Sigmoid colon (tissue), 7 donors: Measurements from ENCODE around the gene MANEA. TPM values are rescaled to one million over a fixed set of nuclear protein-coding genes. Genes with fewer than 3 reads are reported as not detected.

ENCODE experiments used
- DNase-seq: peaks from one replicate; pipeline ENCODE4 v3.0.0-alpha.2; 2019
- H3K27ac ChIP-seq, 4 donors: fragments of 200-600 bp; sonication (generic); one replicate each; pipeline ENCODE4 v1.5.1; 2016 to 2019; ENCODE audit warnings: mild to moderate bottlenecking in 1 of 4
- H3K27me3 ChIP-seq, 3 donors: fragments of 200-600 bp; sonication (generic); one replicate each; pipeline ENCODE4 v1.5.1; 2019; ENCODE audit warnings: mild to moderate bottlenecking in 1 of 3
- H3K36me3 ChIP-seq, 4 donors: fragments of 200-600 bp; sonication (generic); one replicate each; pipeline ENCODE4 v1.5.1; 2016 to 2019
- H3K4me1 ChIP-seq, 4 donors: fragments of 200-600 bp; sonication (generic); one replicate each; pipeline ENCODE4 v1.5.1; 2017 to 2019
- H3K4me3 ChIP-seq, 4 donors: fragments of 200-600 bp; sonication (generic); one replicate each; pipeline ENCODE4 v1.5.1; 2017 to 2019; ENCODE audit warnings: mild to moderate bottlenecking in 2 of 4, moderate library complexity in 1 of 4
- H3K9me3 ChIP-seq, 4 donors: fragments of 200-600 bp in 3 of 4; sonication (generic) in 3 of 4; one replicate each; pipeline versions ENCODE4 v1.5.1 to v1.6.1; 2013 to 2019
- EP300 ChIP-seq, 4 donors: sonication (generic); formaldehyde crosslinking; IDR thresholded peaks; one replicate each; pipeline ENCODE4 v1.6.1; 2017; ENCODE audit warnings: antibody characterized with exemption in 4 of 4
- POLR2A ChIP-seq, 2 donors: fragments of 450-650 bp; IDR thresholded peaks; one replicate each; pipeline ENCODE4 v1.6.1; 2016; ENCODE audit warnings: antibody characterized with exemption in 2 of 2, mild to moderate bottlenecking in 2 of 2, moderate library complexity in 2 of 2
- POLR2AphosphoS5 ChIP-seq, 4 donors: sonication (generic); formaldehyde crosslinking; IDR thresholded peaks; one replicate each; pipeline ENCODE4 v1.6.1; 2017; ENCODE audit warnings: antibody characterized with exemption in 4 of 4
- WGBS, 2 donors: extraction: QIAGEN DNeasy Blood & Tissue Kit; methylation state at CpG; one replicate each; pipeline ENCODE4 v1.1.7; 2013; 5-methylcytosine and 5-hydroxymethylcytosine counted together
- intact Hi-C: fragments of 100-400 bp; cut with DNase I; formaldehyde crosslinking; loops from one replicate; pipeline ENCODE4 v1.15.1; 2023
- polyA plus RNA-seq, 3 donors: library from polyadenylated mRNA; stranded (reverse); fragments of 200-250 nt; gene quantifications; one replicate each; pipeline ENCODE4 v1.2.3, GENCODE V29; 2013
- total RNA-seq, 4 donors: library from RNA; depleted of rRNA; stranded (reverse); fragments of >200 nt; gene quantifications; one replicate each; pipeline ENCODE4 v1.1.0, GENCODE V29; 2016
- TF ChIP-seq, protein P1 (sequence below), 4 experiments: fragments of 450-650 bp in 3 of 4; fragments of 200-600 bp in 1 of 4; IDR thresholded peaks; one replicate each; pipeline ENCODE4 v1.5.1; 2016 to 2019; ENCODE audit warnings: antibody characterized with exemption in 4 of 4, mild to moderate bottlenecking in 3 of 4, moderate library complexity in 2 of 4
- donor health status: healthy with polysubstance abuse.
- donor health status: Bipolar disorder and iron deficiency.
- donor health status: healthy.

Gene MANEA
- total and polyA plus RNA-seq, 7 donors = 0.60 to 11.8 (median 4.2) TPM

GRCh38 chr6:95614094-95614493 is 36.8 kb downstream of the MANEA start:
- Histone ChIP-seq H3K27me3 (no peaks in the 10 kb centered on the region), H3K4me1 (no peaks in the 10 kb centered on the region), H3K9me3 (no peaks in the 10 kb centered on the region), H3K4me3 (no peak overlapping the region), H3K27ac (no peak overlapping the region), H3K36me3 (no peaks in the 10 kb centered on the region)
- no peak for DNase-seq
- WGBS, 2 donors = 80 to 92% methylated on average over 3 of the region's 3 CpGs
- intact Hi-C loops = no loop called here
- no peak for TF ChIP-seq POLR2A (IDR thresholded peaks at IDR 0.05)
- TF ChIP-seq, protein P1, sequence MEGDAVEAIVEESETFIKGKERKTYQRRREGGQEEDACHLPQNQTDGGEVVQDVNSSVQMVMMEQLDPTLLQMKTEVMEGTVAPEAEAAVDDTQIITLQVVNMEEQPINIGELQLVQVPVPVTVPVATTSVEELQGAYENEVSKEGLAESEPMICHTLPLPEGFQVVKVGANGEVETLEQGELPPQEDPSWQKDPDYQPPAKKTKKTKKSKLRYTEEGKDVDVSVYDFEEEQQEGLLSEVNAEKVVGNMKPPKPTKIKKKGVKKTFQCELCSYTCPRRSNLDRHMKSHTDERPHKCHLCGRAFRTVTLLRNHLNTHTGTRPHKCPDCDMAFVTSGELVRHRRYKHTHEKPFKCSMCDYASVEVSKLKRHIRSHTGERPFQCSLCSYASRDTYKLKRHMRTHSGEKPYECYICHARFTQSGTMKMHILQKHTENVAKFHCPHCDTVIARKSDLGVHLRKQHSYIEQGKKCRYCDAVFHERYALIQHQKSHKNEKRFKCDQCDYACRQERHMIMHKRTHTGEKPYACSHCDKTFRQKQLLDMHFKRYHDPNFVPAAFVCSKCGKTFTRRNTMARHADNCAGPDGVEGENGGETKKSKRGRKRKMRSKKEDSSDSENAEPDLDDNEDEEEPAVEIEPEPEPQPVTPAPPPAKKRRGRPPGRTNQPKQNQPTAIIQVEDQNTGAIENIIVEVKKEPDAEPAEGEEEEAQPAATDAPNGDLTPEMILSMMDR (IDR thresholded peaks at IDR 0.05) = no peak
- TF ChIP-seq POLR2AphosphoS5 (IDR thresholded peaks at IDR 0.05) = no peak
- no peak for TF ChIP-seq EP300 (IDR thresholded peaks at IDR 0.05)

- Histone ChIP-seq H3K9me3 (no peaks in the 10 kb centered on the region), H3K4me1 (no peaks in the 10 kb centered on the region), H3K27me3 (no peaks in the 10 kb centered on the region), H3K4me3 (no peak overlapping the region), H3K36me3 (no peaks in the 10 kb centered on the region), H3K27ac (no peak overlapping the region)
- 81 to 82% methylated on average over 2 of the region's 2 CpGs for WGBS, 2 donors
- intact Hi-C loops = no loop called here
- TF ChIP-seq POLR2AphosphoS5 (IDR thresholded peaks at IDR 0.05) (no peak), EP300 (IDR thresholded peaks at IDR 0.05) (no peak), POLR2A (IDR thresholded peaks at IDR 0.05) (no peak)
- TF ChIP-seq, protein P1 (IDR thresholded peaks at IDR 0.05) = no peak
- no peak for DNase-seq
Measured at GRCh38 chr6:95629551-95629950, 52.2 kb downstream of the MANEA start.

DNA sequence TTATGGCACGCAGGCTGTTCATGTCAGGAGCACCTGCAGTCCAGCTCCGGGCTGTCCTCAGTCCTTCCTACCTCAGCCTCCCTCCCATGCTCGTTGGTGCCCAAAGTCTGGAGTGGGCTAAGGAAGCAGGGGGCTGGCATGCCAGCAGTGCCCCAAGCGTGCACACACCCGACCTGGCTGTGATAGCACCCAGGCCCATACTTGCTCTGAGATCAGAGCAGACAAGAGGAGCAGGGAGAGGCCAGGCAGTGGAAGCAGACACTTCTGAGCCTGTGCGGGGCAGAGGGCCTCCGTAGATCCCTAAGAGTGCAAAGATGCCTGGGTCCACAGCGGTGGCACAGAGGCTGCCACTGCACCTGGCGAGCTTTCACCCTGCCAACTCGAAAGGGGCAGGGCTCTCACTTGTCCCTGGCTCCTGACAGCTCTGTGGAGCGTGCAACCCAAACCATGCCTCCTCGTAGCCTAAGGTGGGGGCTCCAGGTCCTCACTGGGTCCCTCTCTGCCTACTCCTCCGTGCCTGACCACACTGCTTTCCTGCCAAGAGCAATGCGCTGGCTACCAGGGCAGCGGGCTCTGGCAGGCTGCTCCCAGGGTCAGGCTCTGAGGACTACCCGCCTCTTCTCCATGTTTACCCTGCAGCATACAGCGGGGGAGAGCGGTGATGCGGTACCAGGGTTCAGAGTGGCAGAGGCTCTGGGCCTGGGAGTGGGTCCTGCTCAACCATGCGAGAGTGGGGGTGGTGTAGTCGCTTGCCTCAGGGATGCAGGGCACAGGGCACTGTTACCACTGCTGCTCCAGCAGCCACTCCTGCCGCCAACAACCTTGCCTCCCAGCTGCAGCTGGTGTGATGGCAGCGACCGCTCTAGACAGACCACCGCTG is 59.5 kb downstream of the MANEA start:
- WGBS, 2 donors = 86 to 89% methylated on average over 25 of the region's 25 CpGs
- intact Hi-C loops = no loop called here
- no peak for DNase-seq

GRCh38 chr6:95648636-95649035 is 71.3 kb downstream of the MANEA start:
- TF ChIP-seq, protein P1 (IDR thresholded peaks at IDR 0.05) = no peak
- TF ChIP-seq POLR2A (IDR thresholded peaks at IDR 0.05) (no peak), EP300 (IDR thresholded peaks at IDR 0.05) (no peak), POLR2AphosphoS5 (IDR thresholded peaks at IDR 0.05) (no peak)
- Histone ChIP-seq H3K36me3 (no peaks in the 10 kb centered on the region), H3K4me1 (no peaks in the 10 kb centered on the region), H3K27me3 (no peaks in the 10 kb centered on the region), H3K4me3 (no peak overlapping the region), H3K27ac (no peak overlapping the region), H3K9me3 (peaks cover 0 to 2% (median 0%) of the 10 kb centered on the region in 4 donors)
- WGBS, 2 donors = 91 to 95% methylated on average over 2 of the region's 2 CpGs
- intact Hi-C loops = no loop called here
- no peak for DNase-seq

More for the DNA sequence above, 59.5 kb downstream of the MANEA start:
- Histone ChIP-seq H3K4me3 (no peak overlapping the region), H3K9me3 (no peaks in the 10 kb centered on the region), H3K27me3 (no peaks in the 10 kb centered on the region), H3K36me3 (no peaks in the 10 kb centered on the region), H3K4me1 (no peaks in the 10 kb centered on the region), H3K27ac (no peak overlapping the region)
- TF ChIP-seq, protein P1 (IDR thresholded peaks at IDR 0.05) = no peak
- TF ChIP-seq POLR2A (IDR thresholded peaks at IDR 0.05) (no peak), EP300 (IDR thresholded peaks at IDR 0.05) (no peak), POLR2AphosphoS5 (IDR thresholded peaks at IDR 0.05) (no peak)
